Heart left ventricle (tissue), 13 donors: ENCODE measurements around the gene NRP1.

Experiments used
- CTCF ChIP-seq, 12 donors: fragments of 200-600 bp; sonication (generic) in 4 of 12; IDR thresholded peaks; one replicate each; pipeline versions ENCODE4 v1.5.0 to v1.8.0; 2018 to 2022; ENCODE audit warnings: antibody characterized with exemption in 12 of 12, mild to moderate bottlenecking in 5 of 12
- POLR2A ChIP-seq, 2 donors: fragments of 450-650 bp; IDR thresholded peaks; one replicate each; pipeline ENCODE4 v1.6.1; 2017; ENCODE audit warnings: antibody characterized with exemption in 2 of 2, mild to moderate bottlenecking in 2 of 2, moderate library complexity in 2 of 2
- donor health status: ischemic (EF 13 %, LVEDD 7.1; RV severe dilation, severe dysfunction).
- donor health status: DM: no; HTN: yes; CAD: no.
- donor health status: DM: no; HTN: no; CAD: no.
- donor health status: ischemic (EF 25% LVEDD 6.9; RV normal size, moderate dysfunction).
- donor health status: ischemic (EF 25% LVEDD 5.7; RV mildly dilated, moderate dysfunction).
- donor health status: ischemic (EF 35%, LVEDD 5.7; RV mildly dilated, moderate dysfunction).
- donor health status: nonischemic (EF 11% LVEDD 7.7; RV severe dilation, severe dysfunction).
- donor health status: DM: yes; HTN: yes; CAD: no.
- donor health status: PGD.
- donor health status: ischemic (EF 29% LVEDD 5.4; RV normal size, mild dysfunction).
- donor health status: nonischemic (EF 23%, LVEDD 6.1; RV moderate dilation, normal function).

- TF ChIP-seq POLR2A (IDR thresholded peaks at IDR 0.05) (no peak), CTCF (IDR thresholded peaks at IDR 0.05) (no peak)
Measured at GRCh38 chr10:33245343-33245742, 89.1 kb downstream of the NRP1 start.
